Astrocyte of the cerebellum (primary cell): Measurements from ENCODE around the gene ALX3.

Experiments
- DNase-seq: peaks from one replicate; pipeline ENCODE4 v3.0.0-alpha.2; 2011; ENCODE audit warnings: low read depth
- H3K4me3 ChIP-seq: 2 replicates; pipeline ENCODE4 v1.5.1; 2011; ENCODE audit warnings: mild to moderate bottlenecking, low read depth, low read length, moderate library complexity
- CTCF ChIP-seq: IDR thresholded peaks from 2 replicates; pipeline ENCODE4 v1.5.1; 2012; ENCODE audit warnings: low read length, low read depth, moderate library complexity, mild to moderate bottlenecking; ENCODE audit errors: missing control alignments
- in situ Hi-C: cut with HindIII; loops from 2 replicates; pipeline ENCODE4 v1.10.0; 2017; ENCODE audit warnings: low sequenced_read_pairs

Gene ALX3

DNA sequence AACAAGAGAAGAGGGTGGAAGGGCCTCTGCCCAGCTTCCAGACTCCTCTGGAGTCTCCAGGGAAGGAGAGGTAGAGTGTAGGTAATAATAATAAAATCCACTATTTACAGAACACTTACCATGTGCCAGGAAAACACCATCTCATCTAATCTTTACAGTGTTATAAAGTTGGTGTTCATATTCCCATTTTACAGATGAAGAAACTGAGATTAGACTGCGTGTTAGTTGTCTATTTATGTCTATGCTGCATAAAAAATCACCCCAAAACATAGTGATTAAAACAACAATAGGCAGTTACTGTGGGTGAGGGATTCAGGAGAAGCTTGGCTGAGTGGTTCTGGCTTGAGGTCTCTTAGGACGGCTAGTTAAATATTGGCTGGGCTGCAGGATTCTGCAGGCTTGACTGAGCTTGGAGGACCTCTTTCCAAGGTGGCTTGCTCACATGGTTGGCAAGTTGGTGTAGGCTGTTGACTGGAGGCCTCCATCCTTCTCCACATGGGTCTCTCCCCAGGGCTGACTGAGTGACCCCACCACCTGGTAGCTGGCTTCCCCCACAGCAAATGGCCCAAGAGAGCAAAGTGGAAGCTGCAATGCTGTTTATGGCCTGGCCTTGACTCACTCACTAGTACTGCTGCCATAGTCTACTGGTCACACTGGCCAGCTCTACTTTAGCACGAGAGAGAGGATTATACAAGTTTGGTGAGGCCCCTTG, 6.5 kb upstream of the ALX3 start:
- no peak for DNase-seq
- in situ Hi-C loops: no loop called here
- TF ChIP-seq CTCF: no peak
- no peak overlapping the region for H3K4me3 ChIP-seq

- in situ Hi-C loops: no loop called here
- no peak for DNase-seq
- TF ChIP-seq CTCF: no peak
- H3K4me3 ChIP-seq: no peak overlapping the region
These were observed 3.7 kb upstream of the ALX3 start for GRCh38 chr1:110074166-110074565.

DNA sequence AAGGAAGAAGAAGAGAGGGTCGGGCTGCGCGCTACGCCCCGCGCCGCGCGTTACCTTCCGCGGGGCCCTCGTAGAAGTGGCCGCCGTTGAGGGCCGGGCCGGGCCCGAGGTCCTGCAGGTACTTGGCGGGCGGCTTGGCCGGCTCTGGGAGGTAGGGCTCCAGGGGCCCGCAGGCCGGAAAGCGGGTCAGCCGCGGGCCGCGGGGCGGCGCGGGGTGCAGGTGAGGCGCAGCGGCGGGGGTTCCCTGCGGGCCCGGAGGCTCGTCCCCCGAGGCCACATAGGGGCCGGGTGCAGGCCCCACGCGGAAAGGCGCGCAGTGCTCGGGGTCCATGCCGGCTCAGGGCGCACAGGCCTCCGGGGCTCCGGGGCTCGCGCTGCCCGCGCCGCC, 196 bp downstream of the ALX3 start:
- DNase-seq: no peak
- no peak overlapping the region for H3K4me3 ChIP-seq
- in situ Hi-C loops: no loop called here
- TF ChIP-seq CTCF: no peak

- in situ Hi-C loops: no loop called here
- no peak overlapping the region for H3K4me3 ChIP-seq
- TF ChIP-seq CTCF: no peak
- DNase-seq: no peak
These were observed 829 bp downstream of the ALX3 start for GRCh38 chr1:110069404-110070281.

GRCh38 chr1:110068646-110069403, 1.6 kb downstream of the ALX3 start:
- in situ Hi-C loops: no loop called here
- no peak for TF ChIP-seq CTCF
- no peak for DNase-seq
- H3K4me3 ChIP-seq: no peak overlapping the region

DNA sequence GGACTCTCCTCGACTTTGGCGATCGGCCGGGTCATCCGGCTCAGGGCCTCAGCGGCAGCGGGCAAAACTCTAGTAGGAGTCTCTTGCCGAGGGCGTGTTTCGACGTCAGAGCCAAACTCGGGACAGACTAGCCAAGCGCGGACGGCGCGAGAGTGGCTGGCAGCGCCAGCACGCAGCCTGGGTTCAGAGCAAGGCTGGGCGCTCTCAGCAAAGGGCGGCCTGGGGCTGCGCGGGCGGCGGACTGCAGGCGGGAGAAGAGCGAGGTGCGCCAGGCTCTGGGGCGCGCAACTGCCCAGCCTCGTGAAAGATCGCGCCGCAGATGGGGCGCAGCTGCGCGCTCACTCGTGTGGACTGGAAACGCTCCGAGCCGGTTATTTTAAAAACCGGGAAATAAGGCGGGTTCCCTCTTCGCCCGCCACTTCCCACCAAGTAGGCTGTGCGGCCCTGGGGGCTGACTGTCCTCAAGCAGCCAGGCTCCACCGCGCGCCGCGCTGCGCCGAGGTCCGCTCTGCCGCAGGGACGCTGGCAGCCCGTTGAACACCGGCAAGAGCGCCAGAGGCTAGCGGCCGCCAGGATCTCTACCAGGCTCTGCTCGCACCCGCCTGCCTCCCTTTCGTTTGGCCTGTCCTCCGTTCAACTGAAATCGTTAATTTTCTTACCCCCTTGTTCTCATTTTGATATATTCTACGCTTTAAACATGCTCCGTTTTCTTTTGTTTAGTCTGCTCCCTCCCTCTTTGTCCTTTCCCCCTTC, 2.4 kb downstream of the ALX3 start:
- in situ Hi-C loops: no loop called here
- DNase-seq: no peak
- no peak for TF ChIP-seq CTCF
- no peak overlapping the region for H3K4me3 ChIP-seq
